Testis (tissue), 3 donors: ENCODE measurements around the gene RAD21L1. TPM values are rescaled to one million over a fixed set of nuclear protein-coding genes. Genes with fewer than 3 reads are reported as not detected.

Source experiments
- DNase-seq: peaks from one replicate; pipeline ENCODE4 v3.0.0-alpha.2; 2019
- H3K27ac ChIP-seq, 2 donors: fragments of 200-600 bp; sonication (generic); one replicate each; pipeline ENCODE4 v1.5.1; 2019
- H3K27me3 ChIP-seq: fragments of 200-600 bp; sonication (generic); one replicate; pipeline ENCODE4 v1.5.1; 2019
- H3K36me3 ChIP-seq: fragments of 200-600 bp; sonication (generic); one replicate; pipeline ENCODE4 v1.5.1; 2017; ENCODE audit warnings: low read depth; ENCODE audit errors: missing control alignments
- H3K4me1 ChIP-seq: fragments of 200-600 bp; sonication (generic); one replicate; pipeline ENCODE4 v1.5.1; 2019
- H3K4me3 ChIP-seq, 2 donors: fragments of 200-600 bp; sonication (generic); one replicate each; pipeline ENCODE4 v1.5.1; 2017 to 2019
- H3K9me3 ChIP-seq: fragments of 200-600 bp; sonication (generic); one replicate; pipeline ENCODE4 v1.5.1; 2017
- POLR2A ChIP-seq: fragments of 450-650 bp; IDR thresholded peaks from one replicate; pipeline ENCODE4 v1.6.1; 2017; ENCODE audit warnings: antibody characterized with exemption, mild to moderate bottlenecking, moderate library complexity
- WGBS, 2 donors: methylation state at CpG; one replicate each; pipeline ENCODE4 v1.1.5; 2018; 5-methylcytosine and 5-hydroxymethylcytosine counted together
- intact Hi-C: fragments of 100-400 bp; cut with DNase I; formaldehyde crosslinking; loops from one replicate; pipeline ENCODE4 v1.15.1; 2023; ENCODE audit warnings: low total_unique reads
- polyA plus RNA-seq: library from polyadenylated mRNA; stranded (reverse); fragments of 350-450 nt; fragmentation: Illumina TruSeq; extraction: RNeasy Lipid Tissue Mini Kit (QIAGEN cat#74804); gene quantifications from one replicate; pipeline ENCODE4 v1.2.3, GENCODE V29; 2014; ENCODE audit warnings: low read depth, low replicate concordance; ENCODE audit not compliant: insufficient read depth
- total RNA-seq, 2 donors: library from RNA; depleted of rRNA; stranded (reverse); fragments of >200 nt; gene quantifications; one replicate each; pipeline ENCODE4 v1.2.3, GENCODE V29; 2016
- TF ChIP-seq, protein P1 (sequence below), 3 experiments: fragments of 450-650 bp in 2 of 3; fragments of 200-600 bp in 1 of 3; sonication (generic) in 1 of 3; IDR thresholded peaks; one replicate each; pipeline ENCODE4 v1.5.1; 2016 to 2019; ENCODE audit warnings: antibody characterized with exemption in 3 of 3, mild to moderate bottlenecking in 2 of 3, moderate library complexity in 1 of 3

The RAD21L1 gene
- total and polyA plus RNA-seq, 3 donors from 2014 or later, result 7.5 to 13.7 (median 12.1) TPM

DNA sequence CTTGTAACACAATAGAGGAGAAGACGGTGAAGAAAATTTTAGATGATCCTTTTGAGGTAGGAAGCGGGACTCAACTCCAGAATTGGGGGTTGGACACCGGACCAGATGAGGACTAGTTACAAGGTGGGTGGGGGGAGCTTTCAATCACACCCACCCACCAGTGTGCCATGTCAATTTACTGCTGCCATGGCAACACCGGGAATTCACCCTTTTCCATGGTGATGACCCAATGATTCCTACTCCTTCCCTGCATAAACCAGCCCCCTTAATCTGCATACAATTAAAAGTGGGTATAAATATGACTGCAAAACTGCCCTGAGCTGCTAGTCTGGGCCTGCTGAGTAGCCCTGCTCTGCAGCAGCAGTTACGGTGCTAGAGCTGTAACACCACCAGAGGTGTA, 14.7 kb downstream of the RAD21L1 start:
- H3K27ac ChIP-seq, result no peak overlapping the region
- no peaks in the 10 kb centered on the region for H3K27me3 ChIP-seq
- WGBS, 2 donors, result 83 to 84% methylated on average over 5 of the region's 5 CpGs
- H3K4me1 ChIP-seq, result no peaks in the 10 kb centered on the region
- intact Hi-C loops, result no loop called here
- no peaks in the 10 kb centered on the region for H3K9me3 ChIP-seq
- TF ChIP-seq, protein P1, sequence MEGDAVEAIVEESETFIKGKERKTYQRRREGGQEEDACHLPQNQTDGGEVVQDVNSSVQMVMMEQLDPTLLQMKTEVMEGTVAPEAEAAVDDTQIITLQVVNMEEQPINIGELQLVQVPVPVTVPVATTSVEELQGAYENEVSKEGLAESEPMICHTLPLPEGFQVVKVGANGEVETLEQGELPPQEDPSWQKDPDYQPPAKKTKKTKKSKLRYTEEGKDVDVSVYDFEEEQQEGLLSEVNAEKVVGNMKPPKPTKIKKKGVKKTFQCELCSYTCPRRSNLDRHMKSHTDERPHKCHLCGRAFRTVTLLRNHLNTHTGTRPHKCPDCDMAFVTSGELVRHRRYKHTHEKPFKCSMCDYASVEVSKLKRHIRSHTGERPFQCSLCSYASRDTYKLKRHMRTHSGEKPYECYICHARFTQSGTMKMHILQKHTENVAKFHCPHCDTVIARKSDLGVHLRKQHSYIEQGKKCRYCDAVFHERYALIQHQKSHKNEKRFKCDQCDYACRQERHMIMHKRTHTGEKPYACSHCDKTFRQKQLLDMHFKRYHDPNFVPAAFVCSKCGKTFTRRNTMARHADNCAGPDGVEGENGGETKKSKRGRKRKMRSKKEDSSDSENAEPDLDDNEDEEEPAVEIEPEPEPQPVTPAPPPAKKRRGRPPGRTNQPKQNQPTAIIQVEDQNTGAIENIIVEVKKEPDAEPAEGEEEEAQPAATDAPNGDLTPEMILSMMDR (IDR thresholded peaks at IDR 0.05), result no peak
- no peaks in the 10 kb centered on the region for H3K36me3 ChIP-seq
- no peak for DNase-seq
- no peak overlapping the region for H3K4me3 ChIP-seq

DNA sequence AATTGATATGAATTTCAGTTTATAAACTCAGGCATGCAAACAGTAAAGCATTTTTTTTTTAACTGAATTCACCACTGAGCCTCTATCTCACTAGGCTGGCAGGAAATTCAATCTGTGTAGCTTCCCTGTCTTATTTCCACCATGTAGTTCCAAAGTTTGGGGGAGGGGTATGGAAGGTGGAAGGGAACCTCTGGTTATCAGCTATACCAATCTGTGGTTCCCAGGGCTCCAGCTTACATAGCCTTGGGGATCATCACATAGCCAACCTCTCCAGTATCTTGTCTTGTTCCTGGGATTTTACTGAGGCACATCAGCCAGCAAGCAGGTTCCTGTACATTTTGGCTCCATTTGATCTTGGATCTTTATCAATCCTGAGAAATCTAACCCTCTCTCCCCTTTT, 15.6 kb downstream of the RAD21L1 start:
- Histone ChIP-seq H3K9me3 (no peaks in the 10 kb centered on the region), H3K27me3 (no peaks in the 10 kb centered on the region), H3K27ac (no peak overlapping the region), H3K4me3 (no peak overlapping the region), H3K36me3 (no peaks in the 10 kb centered on the region), H3K4me1 (no peaks in the 10 kb centered on the region)
- TF ChIP-seq, protein P1 (IDR thresholded peaks at IDR 0.05), result no peak
- no peak for TF ChIP-seq POLR2A
- no peak for DNase-seq
- intact Hi-C loops, result no loop called here

DNA sequence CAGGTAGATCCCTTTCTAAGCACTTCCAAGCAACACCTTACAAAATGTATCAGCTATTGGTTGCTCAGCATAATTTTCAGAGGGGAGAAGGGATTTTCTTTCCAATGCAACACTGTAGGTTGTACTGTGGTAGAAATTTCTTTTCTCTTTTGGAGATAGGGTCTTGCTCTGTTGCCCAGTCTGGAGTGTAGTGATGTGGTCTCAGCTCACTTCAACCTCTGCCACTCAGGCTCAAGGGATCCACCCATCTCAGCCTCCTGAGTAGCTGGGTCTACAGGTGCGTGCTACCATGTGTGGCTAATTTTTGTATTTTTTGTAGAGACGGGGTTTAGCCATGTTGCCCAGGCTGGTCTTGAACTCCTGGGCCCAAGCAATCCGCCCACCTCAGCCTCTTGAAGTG, 16.3 kb downstream of the RAD21L1 start:
- H3K27ac ChIP-seq, result no peak overlapping the region
- no peaks in the 10 kb centered on the region for H3K4me1 ChIP-seq
- H3K27me3 ChIP-seq, result no peaks in the 10 kb centered on the region
- intact Hi-C loops, result no loop called here
- no peaks in the 10 kb centered on the region for H3K36me3 ChIP-seq
- no peaks in the 10 kb centered on the region for H3K9me3 ChIP-seq
- DNase-seq, result no peak
- H3K4me3 ChIP-seq, result no peak overlapping the region
- TF ChIP-seq, protein P1 (IDR thresholded peaks at IDR 0.05), result no peak
- no peak for TF ChIP-seq POLR2A
- WGBS, 2 donors, result 87 to 94% methylated on average over 3 of the region's 3 CpGs

DNA sequence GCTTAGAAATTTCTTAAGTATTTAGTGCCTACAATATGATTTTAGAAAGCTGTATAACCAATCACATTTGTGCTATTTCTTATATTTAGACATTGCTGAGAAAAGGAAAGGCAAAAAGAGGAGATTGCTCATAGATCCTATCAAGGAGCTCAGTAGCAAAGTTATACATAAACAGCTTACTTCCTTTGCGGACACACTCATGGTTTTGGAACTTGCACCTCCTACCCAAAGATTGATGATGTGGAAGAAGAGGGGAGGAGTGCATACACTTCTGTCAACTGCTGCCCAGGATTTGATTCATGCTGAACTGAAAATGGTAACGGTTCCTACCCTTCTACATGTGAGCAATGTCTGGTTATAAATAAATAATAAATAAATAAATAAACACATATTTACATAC, 16.7 kb downstream of the RAD21L1 start:
- 61 to 73% methylated on average over 2 of the region's 2 CpGs for WGBS, 2 donors
- H3K4me1 ChIP-seq, result no peaks in the 10 kb centered on the region
- DNase-seq, result no peak
- H3K4me3 ChIP-seq, result no peak overlapping the region
- H3K9me3 ChIP-seq, result no peaks in the 10 kb centered on the region
- no peaks in the 10 kb centered on the region for H3K36me3 ChIP-seq
- no peaks in the 10 kb centered on the region for H3K27me3 ChIP-seq
- intact Hi-C loops, result no loop called here
- no peak overlapping the region for H3K27ac ChIP-seq
- no peak for TF ChIP-seq POLR2A
- TF ChIP-seq, protein P1 (IDR thresholded peaks at IDR 0.05), result no peak

DNA sequence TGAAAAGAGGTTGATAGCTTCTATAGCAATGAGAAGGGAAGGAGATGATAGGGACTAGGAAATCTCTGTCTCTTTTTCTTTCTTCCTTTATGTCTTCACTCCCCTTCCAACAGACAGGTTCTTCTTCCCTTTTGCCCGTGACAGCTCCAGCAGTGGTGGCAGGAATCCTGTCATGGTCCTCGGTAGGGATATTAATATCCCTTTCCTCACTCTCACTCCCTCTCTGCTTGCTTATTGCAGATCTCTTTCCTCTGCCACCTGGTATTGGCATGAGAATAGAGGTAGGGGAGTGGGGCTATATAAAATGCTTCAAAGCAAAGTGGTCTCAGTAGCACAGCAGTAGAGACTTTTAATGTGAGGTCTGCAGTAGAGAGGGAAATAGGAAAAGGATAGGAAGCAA, 19.7 kb downstream of the RAD21L1 start:
- Histone ChIP-seq H3K9me3 (no peaks in the 10 kb centered on the region), H3K27me3 (no peaks in the 10 kb centered on the region), H3K36me3 (no peaks in the 10 kb centered on the region), H3K27ac (no peak overlapping the region), H3K4me3 (no peak overlapping the region), H3K4me1 (no peaks in the 10 kb centered on the region)
- intact Hi-C loops, result no loop called here
- DNase-seq, result no peak
- TF ChIP-seq POLR2A, result no peak
- TF ChIP-seq, protein P1 (IDR thresholded peaks at IDR 0.05), result no peak
- WGBS, 2 donors, result 46 to 54% methylated on average over 2 of the region's 2 CpGs
